HG02763 (cell line): ENCODE data around the gene ZNF718.
"Not testable (repeated sequence)": the region's sequence is repeated elsewhere in the genome, so short reads cannot be mapped to it uniquely, and the experiment has no call there.

Source experiments
- ATAC-seq: cut with Tn5 transposase; IDR thresholded peaks from one replicate; pipeline ENCODE4 v1.9.1; 2021; ENCODE audit warnings: mild to moderate bottlenecking, moderate library complexity; ENCODE audit not compliant: unreplicated experiment

ZNF718 gene

GRCh38 chr4:124275-125081, at the start of gene ZNF718:
ZNF718 (plus strand) TSS chr4:124501; CDS start chr4:124671, 170 bp downstream.
- peak; percentile 99 for ATAC-seq

- ATAC-seq: no peak
Observed at GRCh38 chr4:85951-86350, 38.4 kb upstream of the ZNF718 start.

GRCh38 chr4:86559-87324, 37.6 kb upstream of the ZNF718 start:
- not testable (repeated sequence) for ATAC-seq

GRCh38 chr4:98386-98785, 25.9 kb upstream of the ZNF718 start:
- ATAC-seq: no peak

GRCh38 chr4:99863-100262, 24.4 kb upstream of the ZNF718 start:
- ATAC-seq: no peak

GRCh38 chr4:107083-107443, 17.2 kb upstream of the ZNF718 start:
- no peak for ATAC-seq

GRCh38 chr4:107444-108429, 16.6 kb upstream of the ZNF718 start:
- no peak for ATAC-seq

- ATAC-seq: no peak
Observed at GRCh38 chr4:112771-113170, 11.5 kb upstream of the ZNF718 start.

GRCh38 chr4:113732-114131, 10.6 kb upstream of the ZNF718 start:
- ATAC-seq: no peak

- no peak for ATAC-seq
Observed at GRCh38 chr4:114149-114548, 10.2 kb upstream of the ZNF718 start.

- ATAC-seq: no peak
Observed at GRCh38 chr4:116499-116898, 7.8 kb upstream of the ZNF718 start.

GRCh38 chr4:120616-121015, 3.7 kb upstream of the ZNF718 start:
- no peak for ATAC-seq

- no peak for ATAC-seq
Observed at GRCh38 chr4:121408-122084, 2.8 kb upstream of the ZNF718 start.

GRCh38 chr4:123922-124274, 403 bp upstream of the ZNF718 start:
- not testable (repeated sequence) for ATAC-seq

GRCh38 chr4:125091-125771, 930 bp downstream of the ZNF718 start:
- ATAC-seq: peak; percentile 10

- ATAC-seq: no peak
Observed at GRCh38 chr4:125833-126232, 1.5 kb downstream of the ZNF718 start.

- ATAC-seq: no peak
Observed at GRCh38 chr4:132483-132882, 8.2 kb downstream of the ZNF718 start.

- no peak for ATAC-seq
Observed at GRCh38 chr4:138935-139334, 14.6 kb downstream of the ZNF718 start.

- no peak for ATAC-seq
Observed at GRCh38 chr4:139691-140090, 15.4 kb downstream of the ZNF718 start.

GRCh38 chr4:146621-147020, 22.3 kb downstream of the ZNF718 start:
- no peak for ATAC-seq
